GM12873 (cell line): ENCODE results near the gene PLET1.

Experiments used
- TF ChIP-seq, protein P1 (sequence below): IDR thresholded peaks from 2 replicates; pipeline ENCODE4 v1.5.1; 2012; ENCODE audit warnings: low read depth, mild to moderate bottlenecking, moderate library complexity, low read length, control low read depth; ENCODE audit not compliant: insufficient read depth; ENCODE audit errors: missing control alignments

Gene PLET1

DNA sequence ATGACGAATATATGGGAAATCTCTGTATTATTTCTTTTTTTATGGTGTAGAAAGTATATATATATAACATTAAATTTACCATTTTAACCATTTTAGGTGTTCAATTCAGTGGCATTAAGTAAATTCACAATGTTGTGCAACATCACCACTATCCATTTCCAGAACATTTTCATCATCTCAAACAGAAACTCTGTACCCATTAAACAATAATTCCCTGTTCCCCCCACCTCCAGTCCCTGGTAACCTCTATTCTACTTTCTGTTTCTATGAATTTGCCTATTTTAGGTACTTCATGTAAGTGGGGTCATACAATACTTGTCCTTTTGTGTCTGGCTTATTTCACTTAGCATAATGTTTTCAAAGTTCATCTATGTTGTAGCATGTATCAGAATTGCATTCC lies 49.8 kb downstream of the PLET1 start:
- TF ChIP-seq, protein P1, sequence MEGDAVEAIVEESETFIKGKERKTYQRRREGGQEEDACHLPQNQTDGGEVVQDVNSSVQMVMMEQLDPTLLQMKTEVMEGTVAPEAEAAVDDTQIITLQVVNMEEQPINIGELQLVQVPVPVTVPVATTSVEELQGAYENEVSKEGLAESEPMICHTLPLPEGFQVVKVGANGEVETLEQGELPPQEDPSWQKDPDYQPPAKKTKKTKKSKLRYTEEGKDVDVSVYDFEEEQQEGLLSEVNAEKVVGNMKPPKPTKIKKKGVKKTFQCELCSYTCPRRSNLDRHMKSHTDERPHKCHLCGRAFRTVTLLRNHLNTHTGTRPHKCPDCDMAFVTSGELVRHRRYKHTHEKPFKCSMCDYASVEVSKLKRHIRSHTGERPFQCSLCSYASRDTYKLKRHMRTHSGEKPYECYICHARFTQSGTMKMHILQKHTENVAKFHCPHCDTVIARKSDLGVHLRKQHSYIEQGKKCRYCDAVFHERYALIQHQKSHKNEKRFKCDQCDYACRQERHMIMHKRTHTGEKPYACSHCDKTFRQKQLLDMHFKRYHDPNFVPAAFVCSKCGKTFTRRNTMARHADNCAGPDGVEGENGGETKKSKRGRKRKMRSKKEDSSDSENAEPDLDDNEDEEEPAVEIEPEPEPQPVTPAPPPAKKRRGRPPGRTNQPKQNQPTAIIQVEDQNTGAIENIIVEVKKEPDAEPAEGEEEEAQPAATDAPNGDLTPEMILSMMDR = no peak

DNA sequence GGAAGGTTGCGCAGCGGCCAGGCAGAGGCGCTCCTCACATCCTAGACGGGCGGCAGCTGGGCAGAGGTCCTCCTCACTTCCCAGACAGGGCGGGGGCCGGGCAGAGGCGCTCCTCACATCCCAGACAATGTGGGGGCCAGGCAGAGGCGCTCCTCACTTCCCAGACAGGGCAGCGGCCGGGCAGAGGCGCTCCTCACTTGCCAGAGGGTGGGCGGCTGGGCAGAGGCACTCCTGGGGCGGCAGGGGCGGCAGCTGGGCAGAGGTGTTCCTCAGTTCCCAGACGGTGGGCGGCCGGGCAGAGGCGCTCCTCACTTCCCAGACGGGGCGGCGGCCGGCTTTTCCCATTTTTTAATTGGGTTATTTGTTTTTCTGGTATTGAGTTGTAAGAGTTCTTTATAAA lies 54.6 kb downstream of the PLET1 start:
- TF ChIP-seq, protein P1 = no peak

DNA sequence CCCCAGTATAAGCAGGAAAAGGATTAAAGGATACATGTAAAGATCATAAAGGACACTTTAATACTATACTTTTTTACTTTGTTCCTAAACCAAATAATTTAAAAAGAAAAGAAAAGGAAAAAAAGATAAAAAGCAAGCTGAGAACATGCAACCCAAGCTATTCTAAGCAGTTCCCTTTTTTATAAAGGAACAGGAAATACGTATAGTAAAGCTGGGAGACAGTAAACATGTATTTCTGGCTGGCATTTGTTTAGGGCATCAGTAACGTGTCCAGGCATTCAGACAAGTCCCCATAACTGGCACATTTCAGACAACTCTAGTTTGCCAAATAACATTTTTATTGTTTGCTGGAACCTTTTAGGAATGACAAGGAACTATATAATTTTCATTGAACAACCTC lies 60.4 kb downstream of the PLET1 start:
- TF ChIP-seq, protein P1 = no peak
